GM18868 (cell line): ENCODE measurements around the gene ABCG1.

Experiments used
- ATAC-seq: cut with Tn5 transposase; IDR thresholded peaks from one replicate; pipeline ENCODE4 v1.9.1; 2021; ENCODE audit warnings: mild to moderate bottlenecking, moderate library complexity; ENCODE audit not compliant: unreplicated experiment

The ABCG1 gene

DNA sequence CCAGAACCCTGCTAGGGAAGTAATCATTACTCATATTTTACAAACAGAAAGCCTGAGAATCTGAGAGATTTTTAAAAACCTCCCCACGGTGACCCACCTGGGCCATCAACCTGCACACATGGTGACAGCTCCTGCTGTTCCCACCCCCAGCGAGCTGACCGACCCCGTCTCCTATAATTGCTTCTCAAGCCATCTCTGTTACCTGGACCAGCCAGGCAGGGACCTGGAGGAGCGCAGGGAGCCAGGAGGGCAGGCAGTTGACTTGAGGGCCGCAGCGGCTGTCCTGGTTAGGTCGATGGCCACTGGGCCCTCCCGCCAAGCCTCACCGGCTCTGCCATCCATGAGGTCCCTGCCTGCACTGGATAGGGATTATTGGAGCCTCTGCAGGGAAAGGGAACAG lies 124.2 kb downstream of the ABCG1 start:
- ATAC-seq: no peak

DNA sequence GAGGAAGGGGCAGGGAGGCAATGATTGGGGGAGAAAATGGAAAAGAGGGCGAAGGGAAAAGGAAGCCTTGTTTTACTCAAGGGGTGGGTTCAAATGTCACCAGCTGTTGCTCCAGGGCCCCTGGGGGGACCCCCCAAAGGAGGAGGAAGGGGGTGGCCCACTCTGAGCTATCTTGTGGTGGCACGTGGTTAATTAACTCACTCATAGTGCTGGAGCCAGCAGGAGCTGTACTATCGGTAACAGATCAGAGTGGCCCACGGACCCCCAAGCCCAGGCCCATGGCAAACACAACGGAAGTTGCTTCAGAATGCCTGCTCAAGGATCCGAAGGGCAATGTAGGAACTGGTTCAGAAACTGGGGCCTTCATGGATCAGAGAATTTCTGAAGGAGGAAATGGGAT lies 124.6 kb downstream of the ABCG1 start:
- no peak for ATAC-seq

DNA sequence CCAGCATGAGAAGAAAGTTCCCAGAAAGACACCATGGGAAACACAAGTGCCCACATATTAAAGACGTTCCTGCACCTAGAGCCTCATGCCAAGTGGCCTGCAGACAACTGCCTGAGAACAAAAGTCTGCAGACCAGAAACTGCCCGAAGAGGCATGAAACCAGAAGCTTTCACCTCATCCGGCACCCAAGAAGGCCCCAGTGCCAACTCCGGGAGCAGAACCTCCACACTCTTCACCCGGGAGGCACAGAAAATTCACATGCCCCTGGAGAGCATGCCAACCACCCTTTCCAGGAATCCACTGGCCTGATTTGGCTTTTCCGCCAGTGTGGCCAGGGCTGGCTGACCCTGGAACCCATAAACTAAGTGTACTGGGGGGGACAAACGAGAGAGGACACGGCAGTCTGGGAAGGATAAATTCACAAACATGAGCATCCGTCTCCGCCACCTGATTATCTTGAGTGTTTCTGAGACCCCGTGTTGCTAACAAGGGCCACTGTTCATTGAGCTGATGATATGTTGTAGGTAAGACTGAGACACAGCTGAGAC lies 125.1 kb downstream of the ABCG1 start:
- ATAC-seq: no peak

DNA sequence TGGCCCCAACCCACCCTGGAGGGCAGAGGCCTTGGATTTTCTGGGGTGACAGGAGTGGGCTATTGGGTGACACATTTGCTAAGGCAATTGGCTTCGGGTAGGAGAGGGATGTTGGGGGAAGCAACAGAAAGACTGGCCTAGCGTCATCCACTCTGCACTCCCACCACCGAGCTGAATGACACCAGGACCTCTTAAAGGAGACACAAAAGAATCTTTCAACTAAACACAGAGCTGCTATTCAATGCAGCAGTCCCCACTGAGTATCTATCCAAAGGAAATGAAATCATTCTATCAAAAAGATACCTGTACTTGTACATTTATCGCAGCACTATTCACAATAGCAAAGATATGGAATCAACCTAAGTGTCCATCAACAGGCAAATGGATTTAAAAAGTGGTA lies 125.7 kb downstream of the ABCG1 start:
- no peak for ATAC-seq

DNA sequence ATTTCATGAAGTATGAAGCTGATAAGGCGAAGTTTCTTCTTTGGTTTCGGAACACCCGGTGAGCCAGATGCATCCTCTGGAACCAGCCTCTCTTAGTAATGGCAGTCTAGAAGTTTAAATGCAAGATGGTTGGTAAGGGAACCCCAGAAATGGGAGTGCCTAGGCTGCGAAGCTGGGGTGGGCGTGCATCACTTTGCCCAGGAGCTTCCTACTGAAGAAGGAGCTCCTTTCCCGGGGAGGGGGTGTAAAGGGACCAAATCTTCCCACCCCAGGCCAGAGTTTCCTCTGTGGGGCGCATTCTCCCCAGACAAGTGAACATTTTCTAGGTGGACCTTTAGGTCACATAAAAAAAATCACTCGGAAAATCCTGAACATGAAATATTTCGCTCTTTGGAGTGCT lies 127.5 kb downstream of the ABCG1 start:
- no peak for ATAC-seq
